GM23338 (cell line): ENCODE data around the gene SREBF2.

Source experiments
- POLR2AphosphoS5 ChIP-seq: IDR thresholded peaks from 2 replicates; pipeline ENCODE4 v1.6.1; 2016; ENCODE audit warnings: antibody characterized with exemption, low read depth
- TF ChIP-seq, protein P1 (sequence below), 2 experiments: fragments of 200-600 bp in 1 of 2; sonication (generic) in 1 of 2; conservative IDR thresholded peaks; 2 replicates each; pipeline versions ENCODE4 v1.5.1 to v1.6.1; 2016 to 2017; ENCODE audit warnings: antibody characterized with exemption in 2 of 2, low read depth in 2 of 2, mild to moderate bottlenecking in 2 of 2, moderate library complexity in 1 of 2

DNA sequence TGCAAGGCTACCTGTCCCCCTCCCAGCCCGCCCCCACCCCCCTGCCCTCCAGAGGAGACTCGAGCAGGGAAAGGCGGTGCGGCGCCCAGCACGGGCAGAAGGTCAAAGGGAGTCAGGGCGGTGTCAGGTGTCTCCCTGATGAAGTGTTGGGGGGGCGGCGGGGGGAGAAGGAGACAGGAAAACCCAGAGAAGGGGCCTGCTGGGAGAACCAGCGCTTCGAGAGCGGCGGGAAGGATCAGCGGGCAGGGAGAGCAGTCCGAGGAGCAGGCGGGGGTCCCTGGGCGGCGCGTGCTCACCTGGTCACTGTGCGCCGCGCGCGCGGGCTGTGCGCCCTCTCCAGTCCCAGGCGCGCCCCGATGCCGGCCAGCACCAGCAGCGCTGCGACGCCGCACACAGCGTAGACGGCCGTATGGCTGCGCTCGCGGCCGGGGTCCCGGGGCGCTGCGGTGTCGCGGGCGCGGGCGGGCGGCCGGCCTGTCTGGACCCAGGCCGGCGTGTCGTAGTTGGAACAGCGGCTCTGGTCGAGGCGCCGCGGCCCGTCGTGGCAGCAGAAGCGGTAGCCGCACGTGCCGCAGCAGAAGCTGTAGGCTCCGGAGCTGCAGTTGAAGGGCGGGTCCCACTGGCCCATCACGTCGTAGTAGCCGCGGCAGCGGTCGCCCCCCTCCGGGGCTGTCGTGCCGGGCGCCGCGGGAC, 81.1 kb downstream of the SREBF2 start:
- TF ChIP-seq, protein P1, sequence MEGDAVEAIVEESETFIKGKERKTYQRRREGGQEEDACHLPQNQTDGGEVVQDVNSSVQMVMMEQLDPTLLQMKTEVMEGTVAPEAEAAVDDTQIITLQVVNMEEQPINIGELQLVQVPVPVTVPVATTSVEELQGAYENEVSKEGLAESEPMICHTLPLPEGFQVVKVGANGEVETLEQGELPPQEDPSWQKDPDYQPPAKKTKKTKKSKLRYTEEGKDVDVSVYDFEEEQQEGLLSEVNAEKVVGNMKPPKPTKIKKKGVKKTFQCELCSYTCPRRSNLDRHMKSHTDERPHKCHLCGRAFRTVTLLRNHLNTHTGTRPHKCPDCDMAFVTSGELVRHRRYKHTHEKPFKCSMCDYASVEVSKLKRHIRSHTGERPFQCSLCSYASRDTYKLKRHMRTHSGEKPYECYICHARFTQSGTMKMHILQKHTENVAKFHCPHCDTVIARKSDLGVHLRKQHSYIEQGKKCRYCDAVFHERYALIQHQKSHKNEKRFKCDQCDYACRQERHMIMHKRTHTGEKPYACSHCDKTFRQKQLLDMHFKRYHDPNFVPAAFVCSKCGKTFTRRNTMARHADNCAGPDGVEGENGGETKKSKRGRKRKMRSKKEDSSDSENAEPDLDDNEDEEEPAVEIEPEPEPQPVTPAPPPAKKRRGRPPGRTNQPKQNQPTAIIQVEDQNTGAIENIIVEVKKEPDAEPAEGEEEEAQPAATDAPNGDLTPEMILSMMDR (conservative IDR thresholded peaks at IDR 0.05; ENCODE audit: low read depth in 2 of 2) = 0 out of 4 replicates have a peak, but pooled peaks of 1 of the 2 experiments have one; percentile 5
- TF ChIP-seq POLR2AphosphoS5 = no peak
